Measurements from ENCODE around the gene LEF1.

GRCh38 chr4:108049406-108049805 lies 119.3 kb downstream of the LEF1 start:
- TF ChIP-seq POLR2A (IDR thresholded peaks at IDR 0.05; ENCODE audit: low read depth, low read length) (no peak), POLR2AphosphoS5 (IDR thresholded peaks at IDR 0.05; ENCODE audit: low read depth, low read length) (no peak), POU2F2 (IDR thresholded peaks at IDR 0.05; ENCODE audit: low read depth, low read length) (no peak), SPI1 (IDR thresholded peaks at IDR 0.05; ENCODE audit: low read depth, low read length) (no peak), PAX5 (IDR thresholded peaks at IDR 0.05; ENCODE audit: insufficient read depth, low read length, severe bottlenecking) (no peak)
